Body of pancreas (tissue), 4 donors: Measurements from ENCODE around the gene FNTB. TPM values are rescaled to one million over a fixed set of nuclear protein-coding genes. Genes with fewer than 3 reads are reported as not detected.

ENCODE experiments used
- ATAC-seq: fragments of 150-250 bp; one replicate; pipeline ENCODE4 v1.9.1; 2016
- DNase-seq, 4 donors: peaks; one replicate each; pipeline ENCODE4 v3.0.0-alpha.2; 2019
- H3K27ac ChIP-seq, 4 donors: fragments of 200-600 bp; sonication (generic); 1 replicate in 3 of 4; 2 replicates in 1 of 4; pipeline versions ENCODE4 v1.5.1 to v1.6.1; 2016 to 2019; ENCODE audit warnings: mild to moderate bottlenecking in 1 of 4, mixed read lengths in 1 of 4, moderate library complexity in 1 of 4
- H3K27me3 ChIP-seq, 2 donors: fragments of 200-600 bp; sonication (generic); one replicate each; pipeline ENCODE4 v1.6.0; 2016; ENCODE audit warnings: mild to moderate bottlenecking in 1 of 2
- H3K36me3 ChIP-seq, 2 donors: fragments of 200-600 bp; sonication (generic); replicated peaks in 1 of 2; 2 replicates each; pipeline ENCODE4 v1.5.1; 2016; ENCODE audit warnings: low read depth in 2 of 2; ENCODE audit not compliant: insufficient read depth in 1 of 2
- H3K4me1 ChIP-seq: fragments of 200-600 bp; sonication (generic); one replicate; pipeline ENCODE4 v1.6.0; 2016
- H3K4me3 ChIP-seq, 2 donors: fragments of 200-600 bp; sonication (generic); 1 replicate in 1 of 2; 2 replicates in 1 of 2; pipeline ENCODE4 v1.5.1; 2016 to 2019
- H3K9me3 ChIP-seq, 3 donors: fragments of 200-600 bp; sonication (generic); 1 replicate in 2 of 3; 2 replicates in 1 of 3; pipeline ENCODE4 v1.5.1; 2016
- CTCF ChIP-seq, 7 experiments: fragments of 450-650 bp in 4 of 7; fragments of 200-600 bp in 3 of 7; sonication (generic) in 3 of 7; IDR thresholded peaks; one replicate each; pipeline ENCODE4 v1.5.1; 2016 to 2019; ENCODE audit warnings: antibody characterized with exemption in 7 of 7
- POLR2A ChIP-seq, 3 donors: fragments of 450-650 bp; IDR thresholded peaks; one replicate each; pipeline ENCODE4 v1.6.1; 2016; ENCODE audit warnings: antibody characterized with exemption in 3 of 3, mild to moderate bottlenecking in 2 of 3
- whole genome bisulfite sequencing, 2 donors: methylation state at CpG; one replicate each; pipeline ENCODE4 v1.1.5; 2017; 5-methylcytosine and 5-hydroxymethylcytosine counted together
- intact Hi-C: fragments of 100-400 bp; cut with DNase I; formaldehyde crosslinking; loops from one replicate; pipeline ENCODE4 v1.15.1; 2023
- microRNA-seq, 2 donors: library from miRNA; unstranded; fragments of <30 nt; microRNA quantifications; one replicate each; pipeline ENCODE4, GENCODE V29; 2016; ENCODE audit warnings: borderline number of aligned reads in 2 of 2, borderline replicate concordance in 2 of 2
- small RNA-seq: library from RNA; depleted of rRNA; stranded (forward); fragments of <200 nt; gene quantifications from one replicate; pipeline ENCODE3, GENCODE V24; 2016
- total RNA-seq, 2 donors: library from RNA; depleted of rRNA; stranded (reverse); fragments of >200 nt; gene quantifications; one replicate each; pipeline ENCODE4 v1.1.0, GENCODE V29; 2016

FNTB gene
- total RNA-seq, 2 donors from 2014 or later: 6.7 to 8.6 TPM

DNA sequence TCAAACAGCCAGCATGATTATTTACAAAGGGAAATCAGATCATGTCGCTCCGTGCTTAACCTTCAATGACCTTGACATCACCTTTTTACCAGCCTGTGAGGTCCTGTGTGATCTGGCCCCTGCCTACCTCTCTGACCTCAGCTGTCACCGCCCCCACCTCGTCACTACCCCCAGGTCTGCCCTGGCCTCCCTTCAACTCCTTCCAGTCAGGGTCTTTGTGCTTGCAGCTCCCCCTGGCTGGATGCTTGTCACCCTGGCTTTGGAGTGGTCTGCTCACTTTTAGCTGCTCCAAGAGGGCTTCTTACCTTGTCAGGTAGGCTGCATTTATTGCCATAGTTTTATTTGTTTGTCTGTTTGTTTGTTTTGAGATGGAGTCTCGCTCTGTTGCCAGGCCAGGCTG lies 123.8 kb downstream of the FNTB start:
- Histone ChIP-seq H3K27me3 (no peaks in the 10 kb centered on the region), H3K4me1 (no peaks in the 10 kb centered on the region), H3K4me3 (no peak overlapping the region), H3K27ac (no peak overlapping the region), H3K36me3 (no peaks in the 10 kb centered on the region), H3K9me3 (no peaks in the 10 kb centered on the region)
- DNase-seq (no peak), ATAC-seq (no peak)
- TF ChIP-seq CTCF (IDR thresholded peaks at IDR 0.05) (no peak), POLR2A (IDR thresholded peaks at IDR 0.05) (no peak)
- WGBS, 2 donors: 57 to 60% methylated on average over 5 of the region's 5 CpGs
- intact Hi-C loops: no loop called here

Small RNA genes lying within 50 kb of the gene (microRNA-seq; reads per million reads assigned to microRNA genes)
- gene MIR4706: 0 reads per million in 2 donors

Small RNA genes lying within 50 kb of the gene (small RNA-seq; reads per million reads assigned to genes)
- not detected for gene MIR4706

Other genes with a start within 250 kb of the FNTB start
- gene SPTB, start 107.0 kb upstream of the FNTB start, total RNA-seq: 1 to 10 TPM; 3.4 to 8.6 TPM
- gene CHURC1, start 72.4 kb upstream of the FNTB start, total RNA-seq: 10 to 100 TPM; 29.1 to 43.2 TPM
- gene GPX2, start 44.1 kb upstream of the FNTB start, total RNA-seq: 10 to 100 TPM; 14.3 to 26.7 TPM
- gene RAB15, start 14.6 kb upstream of the FNTB start, total RNA-seq: 10 to 100 TPM; 10.1 to 19.8 TPM
- gene MAX, start 115.6 kb downstream of the FNTB start, total RNA-seq: 10 to 100 TPM; 28.8 to 30.0 TPM